DMS53 (cell line): ENCODE data around the gene RHOBTB1.

Experiments
- DNase-seq: peaks from one replicate; lab custom pipeline; 2025; lab: John Stamatoyannopoulos, UW

RHOBTB1 gene

DNA sequence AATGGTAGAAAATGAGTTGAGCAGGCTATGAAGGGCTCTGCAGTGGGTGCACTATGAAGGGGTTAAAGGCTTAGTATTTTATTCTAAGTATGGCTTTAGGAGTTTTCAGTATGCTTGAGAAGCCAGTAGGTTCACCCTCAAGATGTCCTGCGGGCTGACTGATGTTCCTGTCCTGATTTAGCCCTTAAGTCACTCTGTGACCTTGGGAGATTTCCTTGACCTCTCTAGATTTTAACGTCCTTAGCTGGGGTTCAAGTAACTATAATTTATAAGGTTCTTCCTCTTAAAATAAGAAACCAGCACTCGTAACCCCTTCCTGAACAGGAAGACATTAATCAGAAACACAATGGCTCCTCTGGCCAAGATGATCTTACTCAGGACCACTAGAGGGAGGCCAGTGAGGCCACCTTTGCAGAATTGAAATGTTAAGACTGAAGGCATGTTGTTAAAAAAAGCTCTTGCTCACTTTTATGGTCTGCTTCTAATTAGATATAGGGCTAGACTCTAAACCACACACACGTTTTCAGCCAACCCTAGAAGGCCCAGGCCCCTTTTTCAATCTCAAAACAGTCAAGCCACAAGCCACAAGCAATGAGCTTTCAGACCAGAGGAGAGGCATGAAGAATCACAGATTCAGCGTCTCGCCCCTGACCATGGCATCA, 123.8 kb downstream of the RHOBTB1 start:
- DNase-seq = peak; percentile 27
